ENCODE results near the gene VRK2.

DNA sequence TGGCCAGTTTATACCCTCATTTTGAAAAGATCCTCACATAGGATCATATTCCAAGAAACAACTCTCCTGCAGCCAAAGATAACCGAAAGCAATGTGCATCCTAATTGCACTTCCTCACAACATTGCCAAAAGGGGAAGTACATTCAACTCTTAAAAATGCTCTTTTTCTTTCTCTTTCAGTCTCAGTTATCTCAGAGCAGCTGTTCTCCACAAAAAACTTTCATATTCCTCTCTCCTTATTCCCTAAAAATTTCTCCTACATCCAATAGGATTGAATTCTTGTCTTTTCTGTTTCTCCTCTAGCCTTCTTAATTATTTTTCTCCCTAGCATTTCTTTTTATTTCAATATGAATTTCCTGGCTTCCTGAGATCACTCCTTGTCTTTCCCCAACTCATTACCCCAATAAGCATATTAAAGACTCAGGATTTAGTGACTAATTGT is 7.4 kb upstream of the VRK2 start:
- TF ChIP-seq, protein P1, sequence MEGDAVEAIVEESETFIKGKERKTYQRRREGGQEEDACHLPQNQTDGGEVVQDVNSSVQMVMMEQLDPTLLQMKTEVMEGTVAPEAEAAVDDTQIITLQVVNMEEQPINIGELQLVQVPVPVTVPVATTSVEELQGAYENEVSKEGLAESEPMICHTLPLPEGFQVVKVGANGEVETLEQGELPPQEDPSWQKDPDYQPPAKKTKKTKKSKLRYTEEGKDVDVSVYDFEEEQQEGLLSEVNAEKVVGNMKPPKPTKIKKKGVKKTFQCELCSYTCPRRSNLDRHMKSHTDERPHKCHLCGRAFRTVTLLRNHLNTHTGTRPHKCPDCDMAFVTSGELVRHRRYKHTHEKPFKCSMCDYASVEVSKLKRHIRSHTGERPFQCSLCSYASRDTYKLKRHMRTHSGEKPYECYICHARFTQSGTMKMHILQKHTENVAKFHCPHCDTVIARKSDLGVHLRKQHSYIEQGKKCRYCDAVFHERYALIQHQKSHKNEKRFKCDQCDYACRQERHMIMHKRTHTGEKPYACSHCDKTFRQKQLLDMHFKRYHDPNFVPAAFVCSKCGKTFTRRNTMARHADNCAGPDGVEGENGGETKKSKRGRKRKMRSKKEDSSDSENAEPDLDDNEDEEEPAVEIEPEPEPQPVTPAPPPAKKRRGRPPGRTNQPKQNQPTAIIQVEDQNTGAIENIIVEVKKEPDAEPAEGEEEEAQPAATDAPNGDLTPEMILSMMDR (conservative IDR thresholded peaks at IDR 0.05) = no peak
- TF ChIP-seq ZFX (IDR thresholded peaks at IDR 0.05) = no peak

Data from C4-2B (cell line).